NCI-H187 treated with DMSO at 0.1 percent for 48 hours (cell line): ENCODE measurements around the gene CDH8.
"Not testable (repeated sequence)": the region's sequence is repeated elsewhere in the genome, so short reads cannot be mapped to it uniquely, and the experiment has no call there.

ENCODE experiments used
- DNase-seq: peaks from one replicate; lab custom pipeline; 2025; lab: John Stamatoyannopoulos, UW

The CDH8 gene

GRCh38 chr16:61791464-61791863, 244.8 kb downstream of the CDH8 start:
- DNase-seq, result no peak

GRCh38 chr16:61781855-61782254, 254.4 kb downstream of the CDH8 start:
- DNase-seq, result not testable (repeated sequence)

GRCh38 chr16:61780161-61780560, 256.1 kb downstream of the CDH8 start:
- DNase-seq, result no peak

GRCh38 chr16:61770301-61770700, 265.9 kb downstream of the CDH8 start:
- DNase-seq, result no peak

- DNase-seq, result no peak
These were observed 272.2 kb downstream of the CDH8 start for GRCh38 chr16:61763991-61764390.

GRCh38 chr16:61763013-61763412, 273.2 kb downstream of the CDH8 start:
- DNase-seq, result no peak

- DNase-seq, result no peak
These were observed 305.2 kb downstream of the CDH8 start for GRCh38 chr16:61730997-61731396.

GRCh38 chr16:61726701-61727100, 309.5 kb downstream of the CDH8 start:
- DNase-seq, result no peak

- no peak for DNase-seq
These were observed 310.1 kb downstream of the CDH8 start for GRCh38 chr16:61726125-61726524.

- DNase-seq, result no peak
These were observed 314.7 kb downstream of the CDH8 start for GRCh38 chr16:61721544-61721943.

GRCh38 chr16:61715393-61715792, 320.8 kb downstream of the CDH8 start:
- no peak for DNase-seq

- DNase-seq, result no peak
These were observed 322.5 kb downstream of the CDH8 start for GRCh38 chr16:61713787-61714186.

GRCh38 chr16:61699640-61700039, 336.6 kb downstream of the CDH8 start:
- DNase-seq, result not testable (repeated sequence)

- no peak for DNase-seq
These were observed 351.7 kb downstream of the CDH8 start for GRCh38 chr16:61684541-61684940.

- DNase-seq, result no peak
These were observed 354.6 kb downstream of the CDH8 start for GRCh38 chr16:61681673-61682072.

- DNase-seq, result no peak
These were observed 355.1 kb downstream of the CDH8 start for GRCh38 chr16:61681124-61681523.

- DNase-seq, result no peak
These were observed 358.1 kb downstream of the CDH8 start for GRCh38 chr16:61678182-61678581.

GRCh38 chr16:61677776-61678175, 358.5 kb downstream of the CDH8 start:
- DNase-seq, result no peak

- no peak for DNase-seq
These were observed 359.5 kb downstream of the CDH8 start for GRCh38 chr16:61676740-61677139.

GRCh38 chr16:61671161-61671560, 365.1 kb downstream of the CDH8 start:
- no peak for DNase-seq

GRCh38 chr16:61665512-61665911, 370.7 kb downstream of the CDH8 start:
- no peak for DNase-seq

GRCh38 chr16:61659936-61660335, 376.3 kb downstream of the CDH8 start:
- no peak for DNase-seq

GRCh38 chr16:61654962-61655361, 381.3 kb downstream of the CDH8 start:
- no peak for DNase-seq

GRCh38 chr16:61653544-61653943, 382.7 kb downstream of the CDH8 start:
- DNase-seq, result no peak

GRCh38 chr16:61645561-61645960, 390.7 kb downstream of the CDH8 start:
- DNase-seq, result no peak
